Upper lobe of left lung (tissue), 6 donors: ENCODE measurements around the gene PFDN2. TPM values are rescaled to one million over a fixed set of nuclear protein-coding genes. Genes with fewer than 3 reads are reported as not detected.

Experiments used
- ATAC-seq, 2 donors: fragments of 200-7000 bp; cut with Tn5 transposase; one replicate each; pipeline ENCODE4 v1.9.1; 2022; ENCODE audit warnings: mild to moderate bottlenecking in 2 of 2, moderate library complexity in 2 of 2; ENCODE audit not compliant: low FRiP score in 2 of 2
- DNase-seq, 2 donors: peaks; one replicate each; pipeline ENCODE4 v3.0.0-alpha.2; 2019 to 2020
- H3K27ac ChIP-seq, 4 donors: fragments of 200-600 bp; sonication (generic); one replicate each; pipeline ENCODE4 v1.5.1; 2016 to 2019
- H3K27me3 ChIP-seq, 4 donors: fragments of 200-600 bp; sonication (generic); one replicate each; pipeline ENCODE4 v1.5.1; 2017 to 2019
- H3K36me3 ChIP-seq, 4 donors: fragments of 200-600 bp; sonication (generic); one replicate each; pipeline ENCODE4 v1.5.1; 2016 to 2019
- H3K4me1 ChIP-seq, 4 donors: fragments of 200-600 bp; sonication (generic); one replicate each; pipeline ENCODE4 v1.5.1; 2018 to 2019
- H3K4me3 ChIP-seq, 4 donors: fragments of 200-600 bp; sonication (generic); one replicate each; pipeline ENCODE4 v1.5.1; 2017 to 2019; ENCODE audit warnings: mild to moderate bottlenecking in 2 of 4, moderate library complexity in 1 of 4
- H3K9me3 ChIP-seq, 4 donors: fragments of 200-600 bp; sonication (generic); one replicate each; pipeline ENCODE4 v1.5.1; 2018 to 2019
- EP300 ChIP-seq, 4 donors: sonication (generic); formaldehyde crosslinking; IDR thresholded peaks; one replicate each; pipeline ENCODE4 v1.5.1; 2017; ENCODE audit warnings: antibody characterized with exemption in 4 of 4, control low read depth in 2 of 4
- POLR2A ChIP-seq, 4 donors: fragments of 450-650 bp; IDR thresholded peaks; one replicate each; pipeline ENCODE4 v1.5.1; 2016 to 2017; ENCODE audit warnings: antibody characterized with exemption in 4 of 4, mild to moderate bottlenecking in 2 of 4
- POLR2AphosphoS5 ChIP-seq, 2 donors: sonication (generic); formaldehyde crosslinking; IDR thresholded peaks; one replicate each; pipeline ENCODE4 v1.5.1; 2017; ENCODE audit warnings: antibody characterized with exemption in 2 of 2
- WGBS, 2 donors: methylation state at CpG; one replicate each; pipeline ENCODE4 v1.1.5; 2017 to 2018; 5-methylcytosine and 5-hydroxymethylcytosine counted together
- total RNA-seq, 6 donors: library from RNA; depleted of rRNA in 4 of 6; stranded (reverse); fragments of >200 nt in 4 of 6; gene quantifications; one replicate each; pipeline versions ENCODE4 v1.1.0 to v1.2.1, GENCODE V29; 2016 to 2021
- TF ChIP-seq, protein P1 (sequence below), 6 experiments: fragments of 450-650 bp in 4 of 6; fragments of 200-600 bp in 2 of 6; sonication (generic) in 2 of 6; IDR thresholded peaks; one replicate each; pipeline ENCODE4 v1.5.1; 2016 to 2019; ENCODE audit warnings: antibody characterized with exemption in 6 of 6
- donor health status: DM: no; HTN: no; CAD: no; lungs with moderate emphysema.
- donor health status: DM: no; HTN: yes; CAD: no; lungs with severe emphysema.

The PFDN2 gene
- total RNA-seq, 6 donors from 2014 or later, result 17.8 to 55.9 (median 41.4) TPM

GRCh38 chr1:161073474-161074121, 44.2 kb downstream of the PFDN2 start:
- H3K9me3 ChIP-seq, result no peaks in the 10 kb centered on the region
- 68 to 93% methylated on average over 3 to 7 of the region's 7 CpGs for WGBS, 2 donors
- DNase-seq (no peak), ATAC-seq (no peak)
- no peak overlapping the region for H3K4me3 ChIP-seq
- H3K4me1 ChIP-seq, result peaks cover 0 to 9% (median 2%) of the 10 kb centered on the region in 4 donors
- no peak for TF ChIP-seq POLR2A (IDR thresholded peaks at IDR 0.05)
- no peaks in the 10 kb centered on the region for H3K27me3 ChIP-seq
- H3K27ac ChIP-seq, result no peak overlapping the region
- H3K36me3 ChIP-seq, result no peaks in the 10 kb centered on the region

- DNase-seq (peak in 1 of 2 donors; percentile 62), ATAC-seq (no peak)
- TF ChIP-seq, protein P1, sequence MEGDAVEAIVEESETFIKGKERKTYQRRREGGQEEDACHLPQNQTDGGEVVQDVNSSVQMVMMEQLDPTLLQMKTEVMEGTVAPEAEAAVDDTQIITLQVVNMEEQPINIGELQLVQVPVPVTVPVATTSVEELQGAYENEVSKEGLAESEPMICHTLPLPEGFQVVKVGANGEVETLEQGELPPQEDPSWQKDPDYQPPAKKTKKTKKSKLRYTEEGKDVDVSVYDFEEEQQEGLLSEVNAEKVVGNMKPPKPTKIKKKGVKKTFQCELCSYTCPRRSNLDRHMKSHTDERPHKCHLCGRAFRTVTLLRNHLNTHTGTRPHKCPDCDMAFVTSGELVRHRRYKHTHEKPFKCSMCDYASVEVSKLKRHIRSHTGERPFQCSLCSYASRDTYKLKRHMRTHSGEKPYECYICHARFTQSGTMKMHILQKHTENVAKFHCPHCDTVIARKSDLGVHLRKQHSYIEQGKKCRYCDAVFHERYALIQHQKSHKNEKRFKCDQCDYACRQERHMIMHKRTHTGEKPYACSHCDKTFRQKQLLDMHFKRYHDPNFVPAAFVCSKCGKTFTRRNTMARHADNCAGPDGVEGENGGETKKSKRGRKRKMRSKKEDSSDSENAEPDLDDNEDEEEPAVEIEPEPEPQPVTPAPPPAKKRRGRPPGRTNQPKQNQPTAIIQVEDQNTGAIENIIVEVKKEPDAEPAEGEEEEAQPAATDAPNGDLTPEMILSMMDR (IDR thresholded peaks at IDR 0.05), result no peak
- TF ChIP-seq POLR2A (IDR thresholded peaks at IDR 0.05) (no peak), POLR2AphosphoS5 (IDR thresholded peaks at IDR 0.05) (no peak), EP300 (IDR thresholded peaks at IDR 0.05) (no peak)
- 91 to 96% methylated on average over 19 of the region's 19 CpGs for WGBS, 2 donors
- H3K27me3 ChIP-seq, result no peaks in the 10 kb centered on the region
- H3K36me3 ChIP-seq, result no peaks in the 10 kb centered on the region
- H3K9me3 ChIP-seq, result no peaks in the 10 kb centered on the region
- H3K4me1 ChIP-seq, result peaks cover 0 to 11% (median 2%) of the 10 kb centered on the region in 4 donors
- no peak overlapping the region for H3K27ac ChIP-seq
- H3K4me3 ChIP-seq, result no peak overlapping the region
These were observed 44.9 kb downstream of the PFDN2 start for GRCh38 chr1:161072751-161073449.

DNA sequence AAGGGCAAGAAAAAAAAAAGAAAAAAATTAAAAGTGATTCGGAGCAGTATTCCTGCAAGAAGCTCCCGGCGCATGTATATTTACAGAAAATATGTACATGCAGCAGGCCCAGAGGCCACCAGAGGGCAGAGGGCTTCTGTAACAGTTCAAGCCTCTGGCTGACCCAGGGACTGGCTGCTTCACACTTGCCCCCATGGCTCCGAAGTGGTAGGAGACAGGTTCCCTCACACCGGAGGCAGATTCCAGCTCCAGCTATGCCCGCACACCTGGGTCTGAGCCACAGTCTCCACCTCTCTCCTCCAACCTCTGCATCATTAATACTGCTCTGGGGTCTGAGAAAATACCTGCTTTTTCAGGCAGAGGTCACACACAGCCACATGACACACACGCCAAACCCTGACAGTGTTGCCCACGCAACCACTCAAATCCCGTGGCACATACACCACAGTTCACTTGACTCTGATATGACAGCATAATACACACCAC, 45.9 kb downstream of the PFDN2 start:
- ATAC-seq, result peak in 1 of 2 donors; percentile 71
- TF ChIP-seq, protein P1 (IDR thresholded peaks at IDR 0.05), result peak; percentile 53 to 72 (median 64)
- no peak for TF ChIP-seq POLR2A (IDR thresholded peaks at IDR 0.05)
- H3K4me3 ChIP-seq, result no peak overlapping the region
- H3K36me3 ChIP-seq, result no peaks in the 10 kb centered on the region
- no peaks in the 10 kb centered on the region for H3K9me3 ChIP-seq
- H3K4me1 ChIP-seq, result peaks cover 0 to 14% (median 2%) of the 10 kb centered on the region in 4 donors
- H3K27me3 ChIP-seq, result no peaks in the 10 kb centered on the region
- 62 to 65% methylated on average over 9 of the region's 9 CpGs for WGBS, 2 donors
- peak in 1 of 2 donors; percentile 78 for DNase-seq
- H3K27ac ChIP-seq, result no peak overlapping the region

DNA sequence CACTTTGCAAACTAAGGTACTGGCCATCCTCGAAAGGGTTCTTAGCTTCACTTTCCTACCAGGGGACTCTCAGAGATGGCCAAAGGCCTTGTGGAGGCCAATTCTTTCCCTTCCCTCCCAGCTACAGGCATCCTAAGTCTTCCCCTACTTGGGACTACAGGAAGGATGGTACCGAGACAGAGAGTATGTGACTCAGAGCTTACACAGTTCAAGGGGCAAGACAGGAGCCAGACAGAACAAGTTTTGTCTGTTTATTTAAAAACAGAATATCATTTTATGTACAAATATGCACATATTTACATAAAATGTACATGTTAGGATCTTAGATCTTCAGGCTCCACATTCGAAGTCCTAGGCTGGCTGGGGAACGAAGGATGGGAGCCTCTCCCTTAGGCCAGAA, 47.1 kb downstream of the PFDN2 start:
- DNase-seq (no peak), ATAC-seq (no peak)
- 97 to 99% methylated on average over 4 of the region's 4 CpGs for WGBS, 2 donors
- peaks cover 0 to 14% (median 6%) of the 10 kb centered on the region in 4 donors for H3K4me1 ChIP-seq
- TF ChIP-seq EP300 (IDR thresholded peaks at IDR 0.05) (no peak), POLR2A (IDR thresholded peaks at IDR 0.05) (no peak), POLR2AphosphoS5 (IDR thresholded peaks at IDR 0.05) (no peak)
- TF ChIP-seq, protein P1 (IDR thresholded peaks at IDR 0.05), result no peak
- peak overlapping the region in 2 of 4 donors; percentile 85 to 93 for H3K27ac ChIP-seq
- H3K36me3 ChIP-seq, result no peaks in the 10 kb centered on the region
- H3K4me3 ChIP-seq, result no peak overlapping the region
- H3K9me3 ChIP-seq, result no peaks in the 10 kb centered on the region
- H3K27me3 ChIP-seq, result no peaks in the 10 kb centered on the region

GRCh38 chr1:161069731-161070270, 48.0 kb downstream of the PFDN2 start, which contains the start of gene ARHGAP30:
ARHGAP30 (minus strand) TSS chr1:161069891; CDS start chr1:161069624, 267 bp downstream.
- WGBS, 2 donors, result 54 to 64% methylated on average over 3 to 8 of the region's 9 CpGs
- Histone ChIP-seq H3K4me3 (peak within 1 kb of the TSS; percentile 35 to 58 (median 46)), H3K9me3 (no peaks in the 10 kb centered on the region), H3K27ac (peak within 1 kb of the TSS; percentile 82 to 93 (median 88)), H3K4me1 (peaks cover 0 to 14% (median 6%) of the 10 kb centered on the region in 4 donors), H3K27me3 (no peaks in the 10 kb centered on the region), H3K36me3 (no peaks in the 10 kb centered on the region)
- TF ChIP-seq POLR2AphosphoS5 (IDR thresholded peaks at IDR 0.05) (peak; percentile 74 to 79), POLR2A (IDR thresholded peaks at IDR 0.05) (peak in 1 of 4 donors; percentile 74), EP300 (IDR thresholded peaks at IDR 0.05) (no peak)
- TF ChIP-seq, protein P1 (IDR thresholded peaks at IDR 0.05), result no peak
- ATAC-seq, result peak; percentile 76 to 86
- peak; percentile 82 to 90 for DNase-seq
